ELF-1 (cell line): Measurements from ENCODE around the gene BTF3L4.
"Not testable (repeated sequence)": the region's sequence is repeated elsewhere in the genome, so short reads cannot be mapped to it uniquely, and the experiment has no call there.

Experiments used
- DNase-seq: peaks from one replicate; pipeline ENCODE4 v3.0.0-alpha.2; 2016; ENCODE audit warnings: low read depth, low spot score

The BTF3L4 gene

GRCh38 chr1:52056163-52056936 is at the start of gene BTF3L4:
Gene BTF3L4 (plus strand): TSS chr1:52056295. CDS start chr1:52059848, 3,553 bp downstream.
- DNase-seq, result peak; percentile 97

- DNase-seq, result peak; percentile 49
These were observed 48.7 kb upstream of the BTF3L4 start for GRCh38 chr1:52007215-52008002.

GRCh38 chr1:52008071-52008809 is 47.9 kb upstream of the BTF3L4 start:
- no peak for DNase-seq

- DNase-seq, result no peak
These were observed 34.0 kb upstream of the BTF3L4 start for GRCh38 chr1:52022133-52022532.

- no peak for DNase-seq
These were observed 29.8 kb upstream of the BTF3L4 start for GRCh38 chr1:52026278-52026677.

- no peak for DNase-seq
These were observed 27.8 kb upstream of the BTF3L4 start for GRCh38 chr1:52028328-52028727.

- not testable (repeated sequence) for DNase-seq
These were observed 27.3 kb upstream of the BTF3L4 start for GRCh38 chr1:52028839-52029238.

GRCh38 chr1:52032124-52032784 is 23.8 kb upstream of the BTF3L4 start:
- no peak for DNase-seq

- DNase-seq, result peak; percentile 80
These were observed 23.3 kb upstream of the BTF3L4 start for GRCh38 chr1:52032785-52033131.

- DNase-seq, result peak; percentile 90
These were observed 22.7 kb upstream of the BTF3L4 start, which contains the start of gene KTI12 for GRCh38 chr1:52033190-52034049. Gene KTI12 (minus strand): TSS chr1:52033810. CDS start chr1:52033761, 49 bp downstream.

- no peak for DNase-seq
These were observed 22.1 kb upstream of the BTF3L4 start for GRCh38 chr1:52034050-52034384.

- no peak for DNase-seq
These were observed 18.7 kb upstream of the BTF3L4 start for GRCh38 chr1:52037402-52037814.

- no peak for DNase-seq
These were observed 18.2 kb upstream of the BTF3L4 start for GRCh38 chr1:52037909-52038308.

- DNase-seq, result no peak
These were observed 14.4 kb upstream of the BTF3L4 start for GRCh38 chr1:52041551-52042185.

GRCh38 chr1:52045236-52045635 is 10.9 kb upstream of the BTF3L4 start:
- DNase-seq, result no peak

- DNase-seq, result not testable (repeated sequence)
These were observed 10.4 kb upstream of the BTF3L4 start for GRCh38 chr1:52045666-52046195.

- DNase-seq, result not testable (repeated sequence)
These were observed 6.8 kb upstream of the BTF3L4 start for GRCh38 chr1:52049337-52049736.

GRCh38 chr1:52053862-52054261 is 2.2 kb upstream of the BTF3L4 start:
- no peak for DNase-seq

GRCh38 chr1:52054496-52055065 is 1.5 kb upstream of the BTF3L4 start:
- DNase-seq, result no peak
